ENCODE results near the gene B3GLCT. TPM values are rescaled to one million over a fixed set of nuclear protein-coding genes. Genes with fewer than 3 reads are reported as not detected.

The B3GLCT gene
- total RNA-seq, 1 donor from 2014 or later: 27.2 TPM

DNA sequence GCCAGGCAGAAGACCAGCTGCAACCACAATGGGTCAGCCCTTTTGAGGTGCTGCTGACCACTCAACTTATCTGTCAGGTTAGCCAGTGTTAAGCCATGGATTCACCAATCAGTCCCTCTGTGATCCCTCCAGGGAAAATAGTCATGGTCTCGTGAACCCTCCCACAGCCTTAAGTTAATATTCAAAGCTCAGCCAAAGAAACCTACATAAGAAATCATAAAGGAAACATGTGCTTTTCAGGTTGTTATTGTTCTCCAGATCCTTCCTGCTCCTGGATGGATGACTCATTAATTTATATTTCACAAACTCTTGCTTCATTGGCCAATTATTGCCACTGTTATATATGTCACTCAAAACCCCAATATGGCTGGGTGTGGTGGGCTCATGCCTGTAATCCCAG is 161.9 kb downstream of the B3GLCT start:
- no peaks in the 10 kb centered on the region for H3K4me1 Mint-ChIP-seq
- TF ChIP-seq, protein P1, sequence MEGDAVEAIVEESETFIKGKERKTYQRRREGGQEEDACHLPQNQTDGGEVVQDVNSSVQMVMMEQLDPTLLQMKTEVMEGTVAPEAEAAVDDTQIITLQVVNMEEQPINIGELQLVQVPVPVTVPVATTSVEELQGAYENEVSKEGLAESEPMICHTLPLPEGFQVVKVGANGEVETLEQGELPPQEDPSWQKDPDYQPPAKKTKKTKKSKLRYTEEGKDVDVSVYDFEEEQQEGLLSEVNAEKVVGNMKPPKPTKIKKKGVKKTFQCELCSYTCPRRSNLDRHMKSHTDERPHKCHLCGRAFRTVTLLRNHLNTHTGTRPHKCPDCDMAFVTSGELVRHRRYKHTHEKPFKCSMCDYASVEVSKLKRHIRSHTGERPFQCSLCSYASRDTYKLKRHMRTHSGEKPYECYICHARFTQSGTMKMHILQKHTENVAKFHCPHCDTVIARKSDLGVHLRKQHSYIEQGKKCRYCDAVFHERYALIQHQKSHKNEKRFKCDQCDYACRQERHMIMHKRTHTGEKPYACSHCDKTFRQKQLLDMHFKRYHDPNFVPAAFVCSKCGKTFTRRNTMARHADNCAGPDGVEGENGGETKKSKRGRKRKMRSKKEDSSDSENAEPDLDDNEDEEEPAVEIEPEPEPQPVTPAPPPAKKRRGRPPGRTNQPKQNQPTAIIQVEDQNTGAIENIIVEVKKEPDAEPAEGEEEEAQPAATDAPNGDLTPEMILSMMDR (IDR thresholded peaks at IDR 0.05; ENCODE audit: unreplicated experiment): no peak
- peaks cover 2% of the 10 kb centered on the region for H3K27me3 Mint-ChIP-seq (ENCODE audit: low read depth)
- no peak for DNase-seq (ENCODE audit: low spot score in 2 of 2, unreplicated experiment in 2 of 2)
- peaks cover 10% of the 10 kb centered on the region for H3K9me3 Mint-ChIP-seq
- no peaks in the 10 kb centered on the region for H3K36me3 Mint-ChIP-seq
- no peak overlapping the region for H3K4me3 Mint-ChIP-seq
- no peak overlapping the region for H3K27ac Mint-ChIP-seq

DNA sequence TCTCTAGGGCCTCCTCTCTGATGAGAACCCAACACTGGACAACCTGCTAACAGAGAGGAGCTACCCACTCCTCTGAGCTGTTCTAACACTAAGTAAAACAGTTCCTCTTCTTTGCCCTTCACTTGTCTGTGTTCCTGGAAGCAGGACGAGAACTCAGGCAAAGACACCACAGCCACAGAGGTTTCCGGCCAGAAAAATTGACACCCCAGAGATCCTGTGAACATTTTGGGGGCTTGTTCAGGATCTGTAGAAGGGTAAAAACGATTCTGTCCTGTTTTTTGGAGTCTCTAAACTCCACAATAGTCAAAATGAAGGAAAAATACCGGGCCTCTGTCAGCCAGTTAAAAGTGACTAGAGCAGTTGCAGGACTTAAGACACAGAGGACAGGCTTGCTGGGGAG is 165.9 kb downstream of the B3GLCT start:
- no peak for DNase-seq (ENCODE audit: low spot score in 2 of 2, unreplicated experiment in 2 of 2)
- Mint-ChIP-seq H3K27me3 (ENCODE audit: low read depth) (peaks cover 6% of the 10 kb centered on the region), H3K4me3 (no peak overlapping the region), H3K27ac (no peak overlapping the region), H3K4me1 (no peaks in the 10 kb centered on the region), H3K9me3 (peaks cover 17% of the 10 kb centered on the region), H3K36me3 (no peaks in the 10 kb centered on the region)
- TF ChIP-seq, protein P1 (IDR thresholded peaks at IDR 0.05; ENCODE audit: unreplicated experiment): no peak

DNA sequence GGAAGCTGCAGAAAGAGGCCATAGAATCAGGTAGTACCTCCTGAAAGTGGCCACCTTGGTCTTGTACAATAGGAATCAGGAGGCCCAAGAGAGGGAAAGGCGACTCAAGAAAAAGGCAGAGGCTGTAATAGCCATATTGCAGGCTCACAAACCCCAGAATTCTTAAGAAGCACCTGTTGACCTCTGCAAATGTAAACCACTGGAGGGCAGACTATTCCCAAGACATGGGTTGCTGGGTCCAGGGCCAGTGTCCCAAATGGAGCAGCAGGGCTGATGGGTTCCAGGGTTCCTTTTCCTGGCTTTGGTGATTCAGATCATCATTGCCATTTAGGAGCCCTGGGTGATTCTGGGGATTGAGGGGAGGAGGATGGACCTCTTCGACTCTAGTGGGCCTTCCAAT is 167.6 kb downstream of the B3GLCT start:
- no peak for DNase-seq (ENCODE audit: low spot score in 2 of 2, unreplicated experiment in 2 of 2)
- TF ChIP-seq, protein P1 (IDR thresholded peaks at IDR 0.05; ENCODE audit: unreplicated experiment): no peak
- no peak overlapping the region for H3K4me3 Mint-ChIP-seq
- H3K36me3 Mint-ChIP-seq: no peaks in the 10 kb centered on the region
- H3K9me3 Mint-ChIP-seq: peaks cover 17% of the 10 kb centered on the region
- peaks cover 4% of the 10 kb centered on the region for H3K27me3 Mint-ChIP-seq (ENCODE audit: low read depth)
- no peak overlapping the region for H3K27ac Mint-ChIP-seq
- H3K4me1 Mint-ChIP-seq: peaks cover 4% of the 10 kb centered on the region

DNA sequence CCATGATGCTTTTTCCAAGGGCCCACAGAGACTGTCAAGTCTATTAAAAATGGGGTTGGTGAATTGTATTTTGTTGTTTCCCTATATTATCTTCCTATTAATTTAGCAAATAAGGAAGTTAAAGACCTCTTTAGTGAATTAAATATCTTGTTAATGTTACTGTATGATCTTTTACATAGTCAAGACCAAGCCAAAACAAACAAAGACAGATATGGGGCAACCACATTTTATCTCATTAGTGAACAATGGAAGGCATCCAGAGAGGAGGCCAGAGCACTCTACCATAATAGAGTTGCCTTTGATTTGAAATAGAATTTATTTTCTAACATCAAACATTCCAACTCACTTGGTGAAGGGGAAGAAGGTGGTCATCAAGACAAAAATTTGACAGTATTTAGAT is 169.4 kb downstream of the B3GLCT start:
- no peak overlapping the region for H3K27ac Mint-ChIP-seq
- peaks cover 4% of the 10 kb centered on the region for H3K4me1 Mint-ChIP-seq
- H3K36me3 Mint-ChIP-seq: no peaks in the 10 kb centered on the region
- no peak overlapping the region for H3K4me3 Mint-ChIP-seq
- DNase-seq (ENCODE audit: low spot score in 2 of 2, unreplicated experiment in 2 of 2): no peak
- H3K27me3 Mint-ChIP-seq (ENCODE audit: low read depth): peaks cover 4% of the 10 kb centered on the region
- H3K9me3 Mint-ChIP-seq: peaks cover 17% of the 10 kb centered on the region
- TF ChIP-seq, protein P1 (IDR thresholded peaks at IDR 0.05; ENCODE audit: unreplicated experiment): no peak

DNA sequence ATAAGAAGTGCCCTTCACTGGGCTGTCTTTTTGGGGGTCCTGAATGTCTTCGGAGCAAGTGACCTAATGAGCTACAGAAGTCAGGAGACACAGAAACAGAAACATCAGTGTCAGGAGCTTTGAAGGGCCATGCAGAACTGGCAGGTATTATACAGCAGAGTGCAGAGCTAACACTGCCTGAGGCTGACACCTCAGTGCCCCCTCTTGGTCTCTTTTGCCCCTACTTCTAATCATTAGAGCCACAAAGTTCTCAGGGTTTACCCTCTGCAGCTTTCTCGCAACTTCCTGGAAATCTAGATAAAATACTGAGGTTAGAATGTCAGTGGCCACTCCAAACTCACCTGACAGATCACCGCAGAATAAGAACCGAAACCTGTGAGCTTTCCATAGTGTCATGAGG is 172.7 kb downstream of the B3GLCT start:
- Mint-ChIP-seq H3K36me3 (no peaks in the 10 kb centered on the region), H3K9me3 (peaks cover 6% of the 10 kb centered on the region), H3K4me3 (no peak overlapping the region), H3K4me1 (peaks cover 4% of the 10 kb centered on the region), H3K27me3 (ENCODE audit: low read depth) (peaks cover 4% of the 10 kb centered on the region), H3K27ac (no peak overlapping the region)
- DNase-seq (ENCODE audit: low spot score in 2 of 2, unreplicated experiment in 2 of 2): no peak
- TF ChIP-seq, protein P1 (IDR thresholded peaks at IDR 0.05; ENCODE audit: unreplicated experiment): no peak

DNA sequence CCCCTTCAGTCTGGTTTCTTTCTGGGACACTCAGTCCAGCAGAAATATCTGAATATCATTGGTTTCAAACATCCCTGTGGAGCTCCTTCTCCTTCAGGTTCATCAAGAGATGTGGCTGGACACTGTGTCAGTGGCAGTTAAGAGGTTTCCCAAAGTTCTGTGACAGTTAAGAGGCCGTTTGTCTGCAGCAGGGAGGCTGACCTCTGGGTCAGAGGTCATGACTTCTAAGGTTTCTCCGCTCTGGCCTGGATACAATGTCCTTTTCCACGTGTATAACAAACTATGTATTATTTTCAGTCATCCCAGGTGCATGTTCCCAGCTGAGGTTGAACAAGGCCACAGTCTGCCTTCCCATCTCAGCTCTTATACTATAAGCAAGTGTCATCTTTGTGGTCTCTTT is 174.9 kb downstream of the B3GLCT start:
- no peak for DNase-seq (ENCODE audit: low spot score in 2 of 2, unreplicated experiment in 2 of 2)
- TF ChIP-seq, protein P1 (IDR thresholded peaks at IDR 0.05; ENCODE audit: unreplicated experiment): no peak
- Mint-ChIP-seq H3K4me3 (no peak overlapping the region), H3K9me3 (peaks cover 3% of the 10 kb centered on the region), H3K27ac (no peak overlapping the region), H3K36me3 (no peaks in the 10 kb centered on the region), H3K4me1 (peaks cover 4% of the 10 kb centered on the region), H3K27me3 (ENCODE audit: low read depth) (peaks cover 7% of the 10 kb centered on the region)

Data from mesothelial cell of epicardium (in vitro differentiated cells).